ENCODE data around the gene CEACAM1.
"Not testable (repeated sequence)": the region's sequence is repeated elsewhere in the genome, so short reads cannot be mapped to it uniquely, and the experiment has no call there.

The CEACAM1 gene

GRCh38 chr19:42547929-42548328, 19.6 kb upstream of the CEACAM1 start:
- FAIRE-seq = no peak

GRCh38 chr19:42546831-42547500, 18.7 kb upstream of the CEACAM1 start:
- FAIRE-seq = no peak

GRCh38 chr19:42544146-42544545, 15.9 kb upstream of the CEACAM1 start:
- no peak for FAIRE-seq

GRCh38 chr19:42542791-42543190, 14.5 kb upstream of the CEACAM1 start:
- FAIRE-seq = no peak

DNA sequence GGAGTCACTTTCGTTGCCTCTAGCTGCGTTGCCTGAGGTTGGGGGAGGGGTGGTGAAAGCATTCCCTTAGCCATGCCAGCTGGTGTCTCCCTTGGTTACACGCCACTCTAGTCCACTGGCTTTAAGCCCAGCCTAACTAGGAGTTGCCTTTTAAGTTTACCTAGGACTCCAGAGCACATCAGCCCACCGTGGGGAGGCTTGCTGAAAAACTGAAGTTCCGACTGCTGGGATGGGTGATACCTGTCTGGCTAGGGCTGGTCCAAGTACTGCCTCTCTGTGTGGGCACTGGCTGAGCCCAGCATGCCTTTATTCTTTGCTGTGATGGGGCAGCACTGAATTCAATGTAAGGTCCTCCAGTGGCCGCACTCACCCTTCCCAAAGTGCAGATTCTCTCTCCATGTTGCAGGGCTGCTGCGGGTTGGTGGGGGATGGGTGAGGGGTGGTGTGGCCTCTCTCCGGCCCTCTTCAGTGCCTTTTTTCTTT, 11.8 kb upstream of the CEACAM1 start:
- FAIRE-seq = no peak

- no peak for FAIRE-seq
Measured at GRCh38 chr19:42538841-42539709, 10.8 kb upstream of the CEACAM1 start.

GRCh38 chr19:42535276-42535675, 7.0 kb upstream of the CEACAM1 start:
- not testable (repeated sequence) for FAIRE-seq

- FAIRE-seq = no peak
Measured at GRCh38 chr19:42534391-42534790, 6.1 kb upstream of the CEACAM1 start.

GRCh38 chr19:42532891-42533290, 4.6 kb upstream of the CEACAM1 start:
- no peak for FAIRE-seq

GRCh38 chr19:42531313-42531712, 3.0 kb upstream of the CEACAM1 start:
- FAIRE-seq = no peak

DNA sequence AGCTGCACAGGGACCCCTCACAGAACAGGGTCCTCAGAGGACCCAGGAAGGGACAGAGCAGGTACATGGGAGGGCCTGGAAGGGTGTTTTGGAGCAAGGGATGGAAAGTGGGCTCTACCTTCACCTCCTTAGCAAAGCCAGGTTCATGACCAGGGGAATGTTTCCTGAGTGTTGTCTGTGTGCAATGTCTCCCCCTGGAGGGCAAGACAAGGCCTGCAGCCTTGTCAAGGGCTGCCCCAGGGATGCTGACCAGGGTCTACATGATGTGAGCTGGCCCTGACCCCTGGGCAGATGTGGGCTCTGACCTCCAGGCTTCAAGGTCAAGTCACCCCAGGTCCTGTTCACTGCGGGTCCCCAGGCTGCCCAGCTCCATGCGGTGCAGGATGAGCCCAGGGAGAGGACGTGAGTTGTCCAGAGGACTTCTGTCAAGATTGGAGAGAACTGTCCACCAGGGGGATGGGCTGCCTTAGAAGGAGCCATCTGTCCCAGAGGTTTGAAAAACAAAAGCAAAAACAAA, 1.0 kb upstream of the CEACAM1 start:
- FAIRE-seq = no peak

DNA sequence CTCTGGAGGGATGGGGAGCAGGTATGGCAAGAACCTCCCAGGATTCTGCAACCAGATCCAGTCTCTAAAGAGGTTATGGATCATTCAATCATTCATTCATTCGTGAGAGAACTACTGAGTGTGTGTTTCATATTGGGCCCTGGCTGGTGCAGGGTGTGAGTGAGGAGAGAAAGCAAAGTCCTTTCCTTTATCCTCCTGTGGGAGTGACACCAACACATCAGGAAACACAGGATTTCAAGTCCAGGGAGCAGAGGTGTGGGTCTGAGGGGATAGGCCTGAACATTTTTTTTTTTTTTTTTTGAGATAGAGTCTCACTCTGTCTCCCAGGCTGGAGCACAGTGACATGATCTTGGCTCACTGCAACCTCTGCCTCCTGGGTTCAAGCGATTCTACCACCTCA, 3.3 kb downstream of the CEACAM1 start:
- FAIRE-seq = no peak

- no peak for FAIRE-seq
Measured at GRCh38 chr19:42524250-42524649, 4.0 kb downstream of the CEACAM1 start.

DNA sequence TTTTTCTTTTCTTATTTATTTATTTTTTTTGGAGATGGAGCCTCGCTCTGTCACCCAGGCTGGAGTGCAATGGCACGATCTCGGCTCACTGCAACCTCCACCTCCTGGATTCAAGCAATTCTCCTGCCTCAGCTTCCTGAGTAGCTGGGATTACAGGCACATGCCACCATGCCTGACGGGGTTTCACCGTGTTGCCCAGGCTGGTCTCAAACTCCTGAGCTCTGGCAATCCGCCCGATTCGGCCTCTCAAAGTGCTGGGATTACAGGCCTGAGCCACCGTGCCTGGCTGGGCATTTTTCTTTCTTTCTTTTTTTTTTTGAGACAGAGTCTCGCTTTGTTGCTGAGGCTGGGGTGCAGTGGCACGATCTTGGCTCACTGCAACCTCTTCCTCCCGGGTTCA, 6.0 kb downstream of the CEACAM1 start:
- not testable (repeated sequence) for FAIRE-seq

- FAIRE-seq = no peak
Measured at GRCh38 chr19:42521346-42522030, 6.8 kb downstream of the CEACAM1 start.

DNA sequence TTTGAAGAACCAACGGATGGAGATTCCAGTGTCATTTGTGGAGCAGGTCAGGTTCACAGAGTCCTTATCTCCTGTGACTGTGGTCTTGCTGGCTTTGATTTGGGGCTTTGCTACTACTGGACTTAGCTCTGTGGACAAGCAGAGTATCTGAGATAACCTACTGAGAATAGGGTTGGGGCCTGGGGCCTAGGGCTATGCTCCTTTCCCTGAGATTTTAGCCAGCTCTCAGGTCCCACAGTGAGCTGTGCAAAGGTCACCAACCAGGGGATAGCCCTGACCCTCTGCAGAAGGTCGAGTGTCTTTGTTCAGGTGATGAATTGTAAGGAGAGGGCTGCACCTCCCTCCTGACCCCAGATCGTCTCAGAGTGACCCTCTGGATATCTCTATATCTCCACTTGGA, 9.2 kb downstream of the CEACAM1 start:
- FAIRE-seq = no peak

GRCh38 chr19:42516771-42517170, 11.5 kb downstream of the CEACAM1 start:
- FAIRE-seq = no peak

DNA sequence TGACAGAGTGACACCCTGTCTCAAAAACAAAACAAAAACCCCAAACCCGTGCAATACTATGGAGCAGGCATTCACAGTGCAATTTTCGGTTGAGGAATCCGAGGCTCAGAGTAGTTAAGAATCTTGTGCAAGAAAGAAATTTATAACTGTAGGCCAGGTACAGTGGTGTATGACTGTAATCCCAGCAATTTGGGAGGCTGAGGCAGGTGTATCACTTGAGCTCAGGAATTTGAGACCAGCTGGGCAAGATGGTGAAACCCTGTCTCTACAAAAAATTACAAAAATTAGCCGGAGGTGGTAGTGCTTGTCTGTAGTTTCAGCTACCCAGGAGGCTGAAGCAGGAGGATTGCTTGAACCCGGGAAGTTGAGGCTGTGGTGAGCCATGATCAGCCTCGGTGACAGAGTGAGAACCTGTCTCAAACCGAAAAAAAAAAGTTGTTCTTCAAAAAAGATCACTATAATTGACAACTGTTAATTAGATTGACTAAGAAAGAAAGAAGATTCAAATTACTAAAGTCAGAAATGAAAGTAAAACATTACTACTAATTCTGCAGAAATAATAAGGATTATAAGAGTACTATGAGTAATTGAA, 12.9 kb downstream of the CEACAM1 start:
- FAIRE-seq = no peak

DNA sequence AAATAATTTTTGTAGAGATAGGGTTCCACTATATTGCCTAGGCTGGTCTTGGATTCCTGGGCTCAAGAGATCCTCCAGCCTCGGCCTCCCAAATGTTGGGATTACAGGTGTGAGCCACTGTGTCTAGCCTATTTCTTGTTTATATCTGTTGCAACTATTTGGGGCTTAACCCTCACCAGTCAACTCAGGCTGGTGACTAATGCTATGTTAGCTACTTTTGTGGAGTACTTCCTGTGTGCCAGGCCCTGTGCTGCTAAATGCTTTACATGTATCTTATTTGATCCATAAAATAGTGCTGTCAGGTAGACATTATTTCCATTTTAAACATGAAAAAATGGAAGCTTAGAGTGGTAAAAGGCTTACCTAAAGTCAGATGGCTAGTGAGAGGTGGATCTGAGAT, 13.8 kb downstream of the CEACAM1 start:
- FAIRE-seq = no peak

DNA sequence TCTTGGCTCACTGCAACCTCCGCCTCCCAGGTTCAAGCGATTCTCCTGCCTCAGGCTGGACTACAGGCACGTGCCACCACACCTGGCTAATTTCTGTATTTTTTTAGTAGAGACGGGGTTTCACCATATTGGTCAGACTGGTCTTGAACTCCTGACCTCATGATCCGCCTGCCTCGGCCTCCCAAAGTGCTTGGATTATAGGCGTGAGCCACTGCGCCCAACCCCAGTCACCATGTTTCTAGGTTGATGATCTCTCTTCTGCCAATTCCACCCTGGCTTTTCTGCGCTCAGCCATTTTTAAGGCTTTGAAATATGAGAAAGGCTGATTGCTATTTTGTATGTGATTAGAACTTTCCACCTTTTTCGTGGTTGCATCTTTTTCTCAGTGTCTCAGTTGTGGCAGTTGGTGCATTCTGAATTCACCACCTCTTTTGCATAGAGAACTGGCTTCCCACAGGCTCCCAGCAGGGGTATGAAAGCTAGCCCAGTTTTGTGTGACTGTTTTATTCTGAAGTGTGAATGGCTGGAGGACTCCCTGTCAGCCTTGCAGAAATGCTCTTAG, 15.5 kb downstream of the CEACAM1 start:
- no peak for FAIRE-seq

DNA sequence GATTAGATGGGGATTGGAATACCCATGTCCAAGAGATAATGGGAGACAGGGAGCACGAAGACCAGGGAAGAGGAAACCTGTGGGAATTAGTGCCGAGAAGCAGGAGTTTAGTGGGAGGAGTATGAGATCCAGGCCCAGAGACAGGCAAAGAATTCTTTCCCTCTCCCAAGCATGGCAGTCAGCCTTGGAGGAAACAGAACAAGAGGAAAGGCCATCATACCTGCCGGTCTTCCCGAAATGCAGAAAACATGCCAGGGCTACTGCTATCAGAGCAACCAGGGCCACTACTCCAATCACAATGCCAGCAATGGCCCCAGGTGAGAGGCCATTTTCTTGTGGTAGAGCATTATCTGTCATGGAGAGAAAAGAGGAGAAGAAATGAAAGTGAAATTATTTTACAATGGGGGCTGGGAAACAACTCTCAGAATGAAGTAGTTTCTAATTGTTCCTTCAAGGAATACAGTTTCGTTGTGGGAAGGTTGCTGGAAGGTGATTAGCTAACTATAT, 16.1 kb downstream of the CEACAM1 start:
- FAIRE-seq = no peak

- FAIRE-seq = no peak
Measured at GRCh38 chr19:42511340-42511739, 16.9 kb downstream of the CEACAM1 start.

Data from TTC549 (cell line).